PC-3 (cell line): ENCODE results near the gene ACYP2.

Source experiments
- EZH2phosphoT487 ChIP-seq: fragments of 300-600 bp; sonication (generic); IDR thresholded peaks from 2 replicates; pipeline ENCODE4 v1.6.1; 2018; ENCODE audit warnings: mild to moderate bottlenecking, antibody characterized with exemption, low read length, borderline replicate concordance
- TF ChIP-seq, protein P1 (sequence below): fragments of 300-600 bp; sonication (generic); conservative IDR thresholded peaks from 2 replicates; pipeline ENCODE4 v1.5.1; 2017; ENCODE audit warnings: antibody characterized with exemption, low read depth, mild to moderate bottlenecking, low read length

DNA sequence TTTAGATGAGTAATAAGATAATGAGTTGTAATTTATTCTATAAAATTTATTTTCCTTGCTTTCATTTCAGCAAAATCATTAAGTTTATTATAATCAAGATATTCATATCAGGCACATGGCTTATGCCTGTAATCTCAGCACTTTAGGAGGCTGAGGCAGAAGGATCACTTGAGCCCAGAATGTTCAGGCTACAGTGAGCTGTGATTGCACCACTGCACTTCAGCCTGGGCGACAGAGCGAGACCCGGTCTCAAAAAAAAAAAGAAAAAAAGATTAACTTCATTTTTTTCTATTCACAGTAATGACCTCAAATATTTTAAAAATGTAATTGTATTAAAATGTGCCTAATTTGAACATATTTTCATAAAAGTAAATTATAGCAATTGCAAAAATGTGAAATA, 67.9 kb downstream of the ACYP2 start:
- no peak for TF ChIP-seq EZH2phosphoT487
- TF ChIP-seq, protein P1, sequence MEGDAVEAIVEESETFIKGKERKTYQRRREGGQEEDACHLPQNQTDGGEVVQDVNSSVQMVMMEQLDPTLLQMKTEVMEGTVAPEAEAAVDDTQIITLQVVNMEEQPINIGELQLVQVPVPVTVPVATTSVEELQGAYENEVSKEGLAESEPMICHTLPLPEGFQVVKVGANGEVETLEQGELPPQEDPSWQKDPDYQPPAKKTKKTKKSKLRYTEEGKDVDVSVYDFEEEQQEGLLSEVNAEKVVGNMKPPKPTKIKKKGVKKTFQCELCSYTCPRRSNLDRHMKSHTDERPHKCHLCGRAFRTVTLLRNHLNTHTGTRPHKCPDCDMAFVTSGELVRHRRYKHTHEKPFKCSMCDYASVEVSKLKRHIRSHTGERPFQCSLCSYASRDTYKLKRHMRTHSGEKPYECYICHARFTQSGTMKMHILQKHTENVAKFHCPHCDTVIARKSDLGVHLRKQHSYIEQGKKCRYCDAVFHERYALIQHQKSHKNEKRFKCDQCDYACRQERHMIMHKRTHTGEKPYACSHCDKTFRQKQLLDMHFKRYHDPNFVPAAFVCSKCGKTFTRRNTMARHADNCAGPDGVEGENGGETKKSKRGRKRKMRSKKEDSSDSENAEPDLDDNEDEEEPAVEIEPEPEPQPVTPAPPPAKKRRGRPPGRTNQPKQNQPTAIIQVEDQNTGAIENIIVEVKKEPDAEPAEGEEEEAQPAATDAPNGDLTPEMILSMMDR: no peak
